IMR-90 (cell line): Measurements from ENCODE around the gene CHRM4. TPM values are rescaled to one million over a fixed set of nuclear protein-coding genes. Genes with fewer than 3 reads are reported as not detected.

Source experiments
- ATAC-seq: fragments of 200-7000 bp; cut with Tn5 transposase; 2 replicates; pipeline ENCODE4 v1.9.1; 2020; ENCODE audit warnings: low read depth, mild to moderate bottlenecking, moderate library complexity
- BruUV-seq: library from RNA; stranded (reverse); fragments of 400-500 nt; replicated peaks from 2 replicates; lab custom pipeline; 2021; lab: Mats Ljungman, UMichigan
- CTCF ChIA-PET: fragments of 300-600 bp; formaldehyde crosslinking; extraction: SDS; loops from one replicate; lab custom pipeline; 2021; ENCODE audit warnings: antibody characterized with exemption; lab: Yijun Ruan, JAX
- POLR2A ChIA-PET: fragments of 300-600 bp; sonication (Branson Sonifier 250); formaldehyde crosslinking; loops from one replicate; lab custom pipeline; 2022; ENCODE audit warnings: antibody characterized with exemption; ENCODE audit not compliant: unreplicated experiment; lab: Charles Lee
- DNase-seq: peaks from one replicate; pipeline ENCODE4 v3.0.0; 2013
- H2AFZ ChIP-seq: replicated peaks from 2 replicates; pipeline ENCODE3; 2013; ENCODE audit warnings: low read length, mild to moderate bottlenecking; ENCODE audit not compliant: poor library complexity
- H2AK5ac ChIP-seq: 2 replicates; pipeline ENCODE4 v1.6.1; 2013; ENCODE audit warnings: low read depth, low read length, inconsistent platforms
- H2AK9ac ChIP-seq: replicated peaks from 2 replicates; pipeline ENCODE3; 2013; ENCODE audit warnings: mild to moderate bottlenecking, low read depth, low read length, moderate library complexity; ENCODE audit not compliant: poor library complexity
- H2BK120ac ChIP-seq: 2 replicates; pipeline ENCODE4 v1.6.1; 2013; ENCODE audit warnings: low read depth, low read length, inconsistent platforms
- H2BK15ac ChIP-seq: 3 replicates; pipeline ENCODE4 v1.6.1; 2013; ENCODE audit warnings: low read depth, low read length, inconsistent platforms
- H2BK20ac ChIP-seq: 2 replicates; pipeline ENCODE4 v1.6.1; 2013; ENCODE audit warnings: low read depth, mild to moderate bottlenecking, inconsistent platforms, low read length, moderate library complexity
- H2BK5ac ChIP-seq: 2 replicates; pipeline ENCODE4 v1.6.1; 2013; ENCODE audit warnings: mild to moderate bottlenecking, low read depth, low read length, inconsistent platforms; ENCODE audit not compliant: poor library complexity, severe bottlenecking
- H3K14ac ChIP-seq: replicated peaks from 2 replicates; pipeline ENCODE4 v1.6.1; 2013; ENCODE audit warnings: low read depth, low read length, inconsistent platforms
- H3K18ac ChIP-seq: 2 replicates; pipeline ENCODE4 v1.6.1; 2013; ENCODE audit warnings: low read depth, low read length, control low read depth
- H3K23ac ChIP-seq: 2 replicates; pipeline ENCODE4 v1.6.1; 2013; ENCODE audit warnings: low read depth, low read length, inconsistent platforms
- H3K27ac ChIP-seq: 2 replicates; pipeline ENCODE4 v1.5.1; 2013; ENCODE audit warnings: mild to moderate bottlenecking, control low read depth, low read length; ENCODE audit not compliant: insufficient read depth
- H3K27me3 ChIP-seq: 2 replicates; pipeline ENCODE4 v1.6.1; 2013; ENCODE audit warnings: low read length; ENCODE audit not compliant: control insufficient read depth, insufficient read depth
- H3K36me3 ChIP-seq: 2 replicates; pipeline ENCODE4 v1.6.1; 2013; ENCODE audit warnings: low read length, mixed read lengths; ENCODE audit not compliant: control insufficient read depth, insufficient read depth
- H3K4ac ChIP-seq: 2 replicates; pipeline ENCODE4 v1.6.1; 2013; ENCODE audit warnings: low read depth, low read length, inconsistent platforms
- H3K4me1 ChIP-seq: 2 replicates; pipeline ENCODE4 v1.6.1; 2013; ENCODE audit warnings: low read length, mixed read lengths; ENCODE audit not compliant: control insufficient read depth, insufficient read depth
- H3K4me2 ChIP-seq: 2 replicates; pipeline ENCODE4 v1.6.1; 2013; ENCODE audit warnings: low read depth, mild to moderate bottlenecking, control low read depth, low read length, moderate library complexity
- H3K4me3 ChIP-seq: 2 replicates; pipeline ENCODE4 v1.5.1; 2013; ENCODE audit warnings: low read depth, mild to moderate bottlenecking, control low read depth, low read length, moderate library complexity; ENCODE audit not compliant: insufficient read depth
- H3K56ac ChIP-seq: 2 replicates; pipeline ENCODE4 v1.6.1; 2013; ENCODE audit warnings: low read length, inconsistent platforms; ENCODE audit not compliant: insufficient read depth; ENCODE audit errors: extremely low read depth
- H3K79me1 ChIP-seq, 2 experiments: 2 replicates each; pipeline ENCODE4 v1.6.1; 2013; ENCODE audit warnings: low read length in 2 of 2, inconsistent platforms in 1 of 2, low read depth in 1 of 2
- H3K9ac ChIP-seq: 2 replicates; pipeline ENCODE4 v1.6.1; 2013; ENCODE audit warnings: low read depth, low read length, control low read depth
- H3K9me1 ChIP-seq: 2 replicates; pipeline ENCODE4 v1.6.1; 2013; ENCODE audit warnings: low read length, inconsistent platforms; ENCODE audit not compliant: insufficient read depth
- H3K9me3 ChIP-seq: 2 replicates; pipeline ENCODE4 v1.6.1; 2013; ENCODE audit warnings: low read length; ENCODE audit not compliant: control insufficient read depth, insufficient read depth
- H4K20me1 ChIP-seq: 2 replicates; pipeline ENCODE4 v1.6.1; 2013; ENCODE audit warnings: low read length, inconsistent platforms; ENCODE audit not compliant: insufficient read depth
- H4K5ac ChIP-seq: 2 replicates; pipeline ENCODE4 v1.6.1; 2013; ENCODE audit warnings: mild to moderate bottlenecking, low read depth, low read length, control low read depth
- H4K8ac ChIP-seq, 2 experiments: 2 replicates each; pipeline ENCODE4 v1.6.1; 2013; ENCODE audit warnings: low read depth in 2 of 2, low read length in 2 of 2, control low read depth in 1 of 2, inconsistent platforms in 1 of 2
- H4K91ac ChIP-seq: 2 replicates; pipeline ENCODE4 v1.6.1; 2013; ENCODE audit warnings: low read depth, low read length, inconsistent platforms; ENCODE audit not compliant: insufficient read depth
- CTCF ChIP-seq: conservative IDR thresholded peaks from 2 replicates; pipeline ENCODE4 v1.5.1; 2012; ENCODE audit warnings: mild to moderate bottlenecking, low read depth, low read length, improper control_type of control experiment
- ELK1 ChIP-seq: fragments of 150-350 bp; IDR thresholded peaks from 2 replicates; pipeline ENCODE4 v1.6.1; 2016; ENCODE audit warnings: low read depth, mild to moderate bottlenecking, low read length, moderate library complexity, borderline replicate concordance
- MAZ ChIP-seq: IDR thresholded peaks from 2 replicates; pipeline ENCODE4 v1.6.1; 2012; ENCODE audit warnings: low read depth, mild to moderate bottlenecking, low read length, improper control_type of control experiment, moderate library complexity, borderline replicate concordance
- MXI1 ChIP-seq: IDR thresholded peaks from 2 replicates; pipeline ENCODE4 v1.6.1; 2012; ENCODE audit warnings: low read depth, mild to moderate bottlenecking, low read length, moderate library complexity, borderline replicate concordance
- NFE2L2 ChIP-seq: fragments of 150-350 bp; IDR thresholded peaks from 2 replicates; pipeline ENCODE4 v1.6.1; 2016; ENCODE audit warnings: low read depth, mild to moderate bottlenecking, low read length
- RAD21 ChIP-seq: IDR thresholded peaks from 2 replicates; pipeline ENCODE4 v1.6.1; 2012; ENCODE audit warnings: low read length, improper control_type of control experiment
- RFX5 ChIP-seq: IDR thresholded peaks from 2 replicates; pipeline ENCODE4 v1.8.0; 2012; ENCODE audit warnings: low read depth, mild to moderate bottlenecking, low read length, moderate library complexity
- SMC3 ChIP-seq: fragments of 150-350 bp; IDR thresholded peaks from 2 replicates; pipeline ENCODE4 v1.6.1; 2016; ENCODE audit warnings: low read depth, mild to moderate bottlenecking, antibody characterized with exemption, low read length, moderate library complexity
- USF2 ChIP-seq: fragments of 150-350 bp; IDR thresholded peaks from 2 replicates; pipeline ENCODE4 v1.6.1; 2017; ENCODE audit warnings: mild to moderate bottlenecking, antibody characterized with exemption, low read length, low read depth
- WGBS, 2 experiments: methylation state at CpG; one replicate each; pipeline versions ENCODE4 v1.1.5 to v1.1.7; 2013; ENCODE audit warnings: missing lambda C conversion rate in 2 of 2; ENCODE audit not compliant: insufficient read length in 1 of 2; ENCODE audit errors: extremely low coverage in 2 of 2; 5-methylcytosine and 5-hydroxymethylcytosine counted together
- dilution Hi-C: fragments of 300-500 bp; cut with HindIII; formaldehyde crosslinking; loops from one replicate; pipeline ENCODE4 v1.14.3; 2018; ENCODE audit warnings: low sequenced_read_pairs; ENCODE audit not compliant: unreplicated experiment
- in situ Hi-C: fragments of 300-500 bp; cut with MboI; formaldehyde crosslinking; loops from 3 replicates; pipeline ENCODE4 v1.14.3; 2019; ENCODE audit warnings: low sequenced_read_pairs, inconsistent platforms, mixed read lengths
- intact Hi-C: fragments of 100-400 bp; cut with micrococcal nuclease; formaldehyde crosslinking; loops from 2 replicates; pipeline ENCODE4 v1.10.0; 2022
- polyA plus RNA-seq, 3 experiments: library from polyadenylated mRNA; depleted of rRNA; stranded (reverse); fragments of >200 nt; gene quantifications; 2 replicates each; pipeline ENCODE4 v1.2.3, GENCODE V29; 2012; ENCODE audit warnings: low replicate concordance in 1 of 3
- total RNA-seq: library from RNA; depleted of rRNA; stranded (reverse); fragments of >200 nt; gene quantifications from 2 replicates; pipeline ENCODE4 v1.2.3, GENCODE V29; 2012

The CHRM4 gene
- total and polyA plus RNA-seq, 2 of the 4 experiments (the other 2 are of a cell fraction), result 0.09 to 0.18 TPM

- no peak overlapping the region for H3K27ac ChIP-seq
- no peak overlapping the region for H3K4me3 ChIP-seq
- H2BK20ac ChIP-seq, result no peak overlapping the region
- 0 out of 2 replicates have a peak overlapping the region, but pooled peaks have one; percentile 7 for H3K14ac ChIP-seq
- dilution Hi-C loops, result no loop called here
- TF ChIP-seq MAZ, result no peak
- TF ChIP-seq RAD21, result peak; percentile 67
- no peak for TF ChIP-seq NFE2L2
- TF ChIP-seq SMC3, result peak; percentile 83
- TF ChIP-seq USF2, result no peak
- TF ChIP-seq CTCF, result peak; percentile 87
- TF ChIP-seq ELK1, result no peak
- peak; percentile 59; the same call in 1 of the 2 replicates for TF ChIP-seq MXI1
- no peak for TF ChIP-seq RFX5
- no peak overlapping the region; the same call in 1 of the 2 replicates for H3K9ac ChIP-seq
- peaks cover 12% of the 10 kb centered on the region for H4K20me1 ChIP-seq
- in situ Hi-C loops, result no loop called here
- DNase-seq (peak; percentile 77), ATAC-seq (peak; percentile 90)
- POLR2A ChIA-PET, result no interaction called here
- H2AK9ac ChIP-seq, result peak overlapping the region; percentile 68
- H3K36me3 ChIP-seq, result peaks cover 24% of the 10 kb centered on the region; the same call in 1 of the 2 replicates
- intact Hi-C loops, result loop anchor here (1.0 to 2.0 kb wide), 3 partner anchors 16 to 169 kb away; no protein-coding TSS in a partner anchor
- H3K23ac ChIP-seq, result no peak overlapping the region
- CTCF ChIA-PET, result no interaction called here
- H3K9me3 ChIP-seq, result no peaks in the 10 kb centered on the region
- no peak overlapping the region for H3K56ac ChIP-seq
- H3K79me1 ChIP-seq, result peaks cover 0 to 35% of the 10 kb centered on the region in 2 experiments; a peak in 3 of 4 replicates
- no peak overlapping the region for H4K91ac ChIP-seq
- 0 out of 2 replicates have a peak overlapping the region, but pooled peaks have one; percentile 59 for H3K4ac ChIP-seq
- no peak overlapping the region for H3K18ac ChIP-seq
- H2BK15ac ChIP-seq, result no peak overlapping the region
- H3K9me1 ChIP-seq, result 0 out of 2 replicates have a peak, but pooled peaks cover 4% of the 10 kb centered on the region
- H2BK5ac ChIP-seq, result no peak overlapping the region
- H3K27me3 ChIP-seq, result no peaks in the 10 kb centered on the region
- no peak overlapping the region for H2AK5ac ChIP-seq
- H2AFZ ChIP-seq, result peak overlapping the region; percentile 54
- H4K5ac ChIP-seq, result no peak overlapping the region
- no peak overlapping the region for H4K8ac ChIP-seq
- H3K4me1 ChIP-seq, result peaks cover 10% of the 10 kb centered on the region; the same call in 1 of the 2 replicates
- H2BK120ac ChIP-seq, result no peak overlapping the region
- no peak overlapping the region for H3K4me2 ChIP-seq
- BruUV-seq, result no TSS peak
- 37% methylated on average over 14 of the region's 25 CpGs; no CpG with 5 or more reads in 1 of the 2 experiments for WGBS, 2 experiments
Measured at GRCh38 chr11:46369458-46370152, 22.0 kb downstream of the CHRM4 start.
